Measurements from ENCODE around the gene TRIP13. TPM values are rescaled to one million over a fixed set of nuclear protein-coding genes. Genes with fewer than 3 reads are reported as not detected.

The TRIP13 gene
- total RNA-seq, 4 donors from 2014 or later = 0.13 to 3.6 (median 0.73) TPM

GRCh38 chr5:863244-863805, 29.4 kb upstream of the TRIP13 start:
- 50 to 94% methylated on average over 1 to 3 of the region's 16 CpGs for WGBS, 2 donors (ENCODE audit: low coverage in 1 of 2)
- Histone ChIP-seq H3K27me3 (no peaks in the 10 kb centered on the region), H3K4me1 (peaks cover 0 to 18% (median 4%) of the 10 kb centered on the region in 3 donors), H3K27ac (no peak overlapping the region), H3K9me3 (no peaks in the 10 kb centered on the region), H3K4me3 (no peak overlapping the region), H3K36me3 (peaks cover 0 to 81% of the 10 kb centered on the region in 2 donors)
- no peak for ATAC-seq
- TF ChIP-seq CTCF (IDR thresholded peaks at IDR 0.05) = no peak
- no peak for TF ChIP-seq EP300 (IDR thresholded peaks at IDR 0.05)

GRCh38 chr5:864492-865167, 28.1 kb upstream of the TRIP13 start:
- Histone ChIP-seq H3K36me3 (peaks cover 0 to 94% of the 10 kb centered on the region in 2 donors), H3K4me1 (peaks cover 0 to 18% (median 4%) of the 10 kb centered on the region in 3 donors), H3K27ac (peak overlapping the region in 1 of 4 donors; percentile 14), H3K9me3 (no peaks in the 10 kb centered on the region), H3K27me3 (no peaks in the 10 kb centered on the region), H3K4me3 (no peak overlapping the region)
- 55 to 60% methylated on average over 1 to 6 of the region's 15 CpGs for WGBS, 2 donors (ENCODE audit: low coverage in 1 of 2)
- TF ChIP-seq POLR2A (IDR thresholded peaks at IDR 0.05) (no peak), EP300 (IDR thresholded peaks at IDR 0.05) (no peak), POLR2AphosphoS5 (IDR thresholded peaks at IDR 0.05) (no peak), CTCF (IDR thresholded peaks at IDR 0.05) (no peak)
- peak; percentile 21 for ATAC-seq

GRCh38 chr5:865168-865521, 27.5 kb upstream of the TRIP13 start:
- Histone ChIP-seq H3K4me1 (peaks cover 0 to 18% (median 4%) of the 10 kb centered on the region in 3 donors), H3K36me3 (peaks cover 0 to 94% of the 10 kb centered on the region in 2 donors), H3K27ac (peak overlapping the region in 1 of 4 donors; percentile 14), H3K4me3 (no peak overlapping the region), H3K9me3 (no peaks in the 10 kb centered on the region), H3K27me3 (no peaks in the 10 kb centered on the region)
- ATAC-seq = peak; percentile 5
- TF ChIP-seq POLR2AphosphoS5 (IDR thresholded peaks at IDR 0.05) = no peak
- no peak for TF ChIP-seq POLR2A (IDR thresholded peaks at IDR 0.05)
- no peak for TF ChIP-seq EP300 (IDR thresholded peaks at IDR 0.05)
- TF ChIP-seq CTCF (IDR thresholded peaks at IDR 0.05) = no peak
- WGBS, 2 donors (ENCODE audit: low coverage in 1 of 2) = 91% methylated on average over 9 of the region's 24 CpGs; no CpG with 5 or more reads in 1 of the 2 donors

- Histone ChIP-seq H3K4me3 (no peak overlapping the region), H3K27me3 (no peaks in the 10 kb centered on the region), H3K27ac (no peak overlapping the region), H3K4me1 (peaks cover 0 to 18% (median 4%) of the 10 kb centered on the region in 3 donors), H3K9me3 (no peaks in the 10 kb centered on the region), H3K36me3 (peaks cover 0 to 96% of the 10 kb centered on the region in 2 donors)
- ATAC-seq = no peak
- no CpG with 5 or more reads among the region's 10 CpGs for WGBS, 2 donors (ENCODE audit: low coverage in 1 of 2)
- TF ChIP-seq CTCF (IDR thresholded peaks at IDR 0.05) (no peak), POLR2AphosphoS5 (IDR thresholded peaks at IDR 0.05) (no peak), EP300 (IDR thresholded peaks at IDR 0.05) (no peak), POLR2A (IDR thresholded peaks at IDR 0.05) (no peak)
These were observed 26.9 kb upstream of the TRIP13 start for GRCh38 chr5:865771-866170.
